ENCODE data around the gene NCBP2.

GRCh38 chr3:196983186-196983585 is 40.9 kb upstream of the NCBP2 start:
- TF ChIP-seq CTCF (IDR thresholded peaks at IDR 0.05) (no peak), POLR2AphosphoS5 (IDR thresholded peaks at IDR 0.05) (no peak), POLR2A (IDR thresholded peaks at IDR 0.05) (no peak)

All from prostate gland (tissue), 2 donors.